NCI-H460 (cell line): ENCODE data around the gene CASP8AP2. TPM values are rescaled to one million over a fixed set of nuclear protein-coding genes. Genes with fewer than 3 reads are reported as not detected.
"Not testable (repeated sequence)": the region's sequence is repeated elsewhere in the genome, so short reads cannot be mapped to it uniquely, and the experiment has no call there.

Experiments used
- DNase-seq: peaks from one replicate; pipeline ENCODE4 v3.0.0-alpha.2; 2016; ENCODE audit warnings: low read depth; ENCODE audit errors: extremely low read depth
- small RNA-seq, 2 experiments: library from RNA; depleted of rRNA; stranded (forward); fragments of <200 nt; gene quantifications; one replicate each; pipeline ENCODE3, GENCODE V24; 2014
- total RNA-seq: library from RNA; depleted of rRNA; stranded (reverse); fragments of >200 nt; shearing (Covaris generic); gene quantifications from 2 replicates; pipeline ENCODE4 v1.2.3, GENCODE V29; 2014; rRNA removed

CASP8AP2 gene
- total RNA-seq, 1 experiment from 2014 or later, result 8.7 TPM

- DNase-seq, result no peak
Observed at GRCh38 chr6:89886378-89887120, 56.9 kb downstream of the CASP8AP2 start.

GRCh38 chr6:89887452-89888137, 57.9 kb downstream of the CASP8AP2 start:
- DNase-seq, result no peak

- no peak for DNase-seq
Observed at GRCh38 chr6:89888138-89888514, 58.4 kb downstream of the CASP8AP2 start.

- no peak for DNase-seq
Observed at GRCh38 chr6:89888871-89889270, 59.2 kb downstream of the CASP8AP2 start.

GRCh38 chr6:89890845-89891528, 61.3 kb downstream of the CASP8AP2 start:
- not testable (repeated sequence) for DNase-seq

- DNase-seq, result not testable (repeated sequence)
Observed at GRCh38 chr6:89892577-89892976, 62.9 kb downstream of the CASP8AP2 start.

- no peak for DNase-seq
Observed at GRCh38 chr6:89894169-89894568, 64.5 kb downstream of the CASP8AP2 start, which contains the start of gene GJA10. TSS of gene GJA10 (plus strand) at chr6:89894469. CDS start at chr6:89894469, 0 bp downstream.

GRCh38 chr6:89895276-89895874, 65.7 kb downstream of the CASP8AP2 start:
- DNase-seq, result peak; percentile 33

- DNase-seq, result not testable (repeated sequence)
Observed at GRCh38 chr6:89910001-89910901, 80.6 kb downstream of the CASP8AP2 start.

GRCh38 chr6:89910902-89911240, 81.2 kb downstream of the CASP8AP2 start:
- no peak for DNase-seq

GRCh38 chr6:89916136-89916920, 86.6 kb downstream of the CASP8AP2 start:
- DNase-seq, result no peak

GRCh38 chr6:89917216-89917615, 87.5 kb downstream of the CASP8AP2 start:
- DNase-seq, result no peak

GRCh38 chr6:89917801-89918366, 88.2 kb downstream of the CASP8AP2 start:
- no peak for DNase-seq

Small RNA genes lying within 50 kb of the gene (small RNA-seq; reads per million reads assigned to genes)
- gene DNAJC19P6 (0 reads per million in 2 experiments), gene RF00019 (0 reads per million in 2 experiments)

Other genes with a start within 250 kb of the CASP8AP2 start
- 20.1 and 21.0 TPM in 2 replicates for gene LYRM2, start 191.1 kb upstream of the CASP8AP2 start, total RNA-seq
- gene MDN1, start 10.1 kb upstream of the CASP8AP2 start, total RNA-seq, result 21.8 and 23.7 TPM in 2 replicates
- not detected in 2 replicates for gene GJA10, start 64.6 kb downstream of the CASP8AP2 start, total RNA-seq